OCI-LY7 (cell line): ENCODE data around the gene EVI5. TPM values are rescaled to one million over a fixed set of nuclear protein-coding genes. Genes with fewer than 3 reads are reported as not detected.

Source experiments
- BruUV-seq: library from RNA; stranded (reverse); fragments of 400-500 nt; replicated peaks from 2 replicates; lab custom pipeline; 2021; lab: Mats Ljungman, UMichigan
- CTCF ChIA-PET: fragments of 300-600 bp; sonication (Branson Sonifier 250); formaldehyde crosslinking; loops from one replicate; lab custom pipeline; 2022; ENCODE audit warnings: antibody characterized with exemption; ENCODE audit not compliant: unreplicated experiment; lab: Charles Lee
- POLR2A ChIA-PET: fragments of 300-600 bp; sonication (Branson Sonifier 250); formaldehyde crosslinking; loops from one replicate; lab custom pipeline; 2022; ENCODE audit warnings: antibody characterized with exemption; lab: Charles Lee
- DNase-seq: peaks from one replicate; pipeline ENCODE4 v3.0.0-alpha.2; 2015; ENCODE audit warnings: low spot score
- H2AFZ ChIP-seq: fragments of 200-600 bp; sonication (generic), shearing (Covaris generic); 2 replicates; pipeline ENCODE4 v1.6.1; 2014; ENCODE audit warnings: mild to moderate bottlenecking, antibody characterized with exemption, low read length, moderate library complexity
- H3K27ac ChIP-seq: fragments of 200-600 bp; sonication (generic); 2 replicates; pipeline ENCODE4 v1.5.1; 2014; ENCODE audit warnings: mixed run types, low read depth, mild to moderate bottlenecking, moderate library complexity, low read length, inconsistent platforms; ENCODE audit not compliant: poor library complexity, severe bottlenecking
- H3K36me3 ChIP-seq: fragments of 200-600 bp; sonication (generic); 2 replicates; pipeline ENCODE4 v1.6.1; 2014; ENCODE audit warnings: mild to moderate bottlenecking, antibody characterized with exemption, low read length, moderate library complexity, mixed read lengths; ENCODE audit not compliant: insufficient read depth
- H3K4me1 ChIP-seq: fragments of 200-600 bp; sonication (generic); 2 replicates; pipeline ENCODE4 v1.5.1; 2014; ENCODE audit warnings: mild to moderate bottlenecking, low read length; ENCODE audit not compliant: insufficient read depth, poor library complexity, severe bottlenecking
- H3K4me2 ChIP-seq: fragments of 200-600 bp; sonication (generic); 2 replicates; pipeline ENCODE4 v1.6.1; 2014; ENCODE audit warnings: mild to moderate bottlenecking, low read length
- H3K4me3 ChIP-seq: fragments of 200-600 bp; sonication (generic); 2 replicates; pipeline ENCODE4 v1.5.1; 2014; ENCODE audit warnings: mild to moderate bottlenecking, low read depth, low read length; ENCODE audit not compliant: poor library complexity, severe bottlenecking
- H3K79me2 ChIP-seq: fragments of 200-600 bp; sonication (generic); 2 replicates; pipeline ENCODE4 v1.6.1; 2016; ENCODE audit warnings: low read depth, mild to moderate bottlenecking, low read length, moderate library complexity, mixed read lengths; ENCODE audit not compliant: insufficient read depth
- H3K9me2 ChIP-seq: fragments of 200-600 bp; sonication (generic); 2 replicates; pipeline ENCODE4 v1.6.1; 2016; ENCODE audit warnings: mild to moderate bottlenecking, low read length, mixed read lengths; ENCODE audit not compliant: insufficient read depth
- H3K9me3 ChIP-seq: fragments of 200-600 bp; sonication (generic); 2 replicates; pipeline ENCODE4 v1.6.1; 2014; ENCODE audit warnings: mild to moderate bottlenecking, mixed run types, low read length, mixed read lengths
- H4K20me1 ChIP-seq: fragments of 200-600 bp; sonication (generic); 2 replicates; pipeline ENCODE4 v1.6.1; 2014; ENCODE audit warnings: mild to moderate bottlenecking, antibody characterized with exemption, low read length, moderate library complexity, mixed read lengths; ENCODE audit not compliant: insufficient read depth
- EZH2phosphoT487 ChIP-seq: fragments of 200-600 bp; sonication (generic); IDR thresholded peaks from 2 replicates; pipeline ENCODE4 v1.6.1; 2018; ENCODE audit warnings: low read depth, borderline replicate concordance, mild to moderate bottlenecking, mixed run types, antibody characterized with exemption, low read length, moderate library complexity, mixed read lengths
- intact Hi-C: fragments of 100-400 bp; cut with micrococcal nuclease; formaldehyde crosslinking; loops from one replicate; pipeline ENCODE4 v1.10.0; 2022; ENCODE audit not compliant: unreplicated experiment
- total RNA-seq, 2 experiments: library from RNA; depleted of rRNA in 1 of 2; stranded (reverse); fragments of >200 nt in 1 of 2; shearing (Covaris generic) in 1 of 2; gene quantifications; 2 replicates each; pipeline ENCODE4 v1.2.3, GENCODE V29; 2014 to 2022
- TF ChIP-seq, protein P1 (sequence below): fragments of 200-600 bp; sonication (generic); conservative IDR thresholded peaks from 2 replicates; pipeline ENCODE4 v1.5.1; 2014; ENCODE audit warnings: mild to moderate bottlenecking, antibody characterized with exemption, low read length, moderate library complexity, mixed read lengths

EVI5 gene
- total RNA-seq, 2 experiments from 2014 or later, result 15.1 to 27.8 TPM

- DNase-seq, result no peak
- Histone ChIP-seq H2AFZ (no peak overlapping the region), H3K79me2 (no peaks in the 10 kb centered on the region), H3K9me3 (no peaks in the 10 kb centered on the region), H4K20me1 (no peaks in the 10 kb centered on the region), H3K27ac (no peak overlapping the region), H3K4me2 (no peak overlapping the region), H3K9me2 (no peaks in the 10 kb centered on the region), H3K4me1 (no peaks in the 10 kb centered on the region), H3K4me3 (no peak overlapping the region), H3K36me3 (no peaks in the 10 kb centered on the region)
- intact Hi-C loops, result no loop called here
- no TSS peak for BruUV-seq
- ChIA-PET POLR2A (interaction anchor here (0.6 to 1.2 kb wide), 3 partner anchors 16 to 136 kb away, joined by 3 to 9 read pairs (median 8); no protein-coding TSS in a partner anchor), CTCF (interaction anchor here (1.0 kb wide), 1 partner anchor 62 kb away, joined by 3 read pairs; no protein-coding TSS in a partner anchor)
- no peak for TF ChIP-seq EZH2phosphoT487
- TF ChIP-seq, protein P1, sequence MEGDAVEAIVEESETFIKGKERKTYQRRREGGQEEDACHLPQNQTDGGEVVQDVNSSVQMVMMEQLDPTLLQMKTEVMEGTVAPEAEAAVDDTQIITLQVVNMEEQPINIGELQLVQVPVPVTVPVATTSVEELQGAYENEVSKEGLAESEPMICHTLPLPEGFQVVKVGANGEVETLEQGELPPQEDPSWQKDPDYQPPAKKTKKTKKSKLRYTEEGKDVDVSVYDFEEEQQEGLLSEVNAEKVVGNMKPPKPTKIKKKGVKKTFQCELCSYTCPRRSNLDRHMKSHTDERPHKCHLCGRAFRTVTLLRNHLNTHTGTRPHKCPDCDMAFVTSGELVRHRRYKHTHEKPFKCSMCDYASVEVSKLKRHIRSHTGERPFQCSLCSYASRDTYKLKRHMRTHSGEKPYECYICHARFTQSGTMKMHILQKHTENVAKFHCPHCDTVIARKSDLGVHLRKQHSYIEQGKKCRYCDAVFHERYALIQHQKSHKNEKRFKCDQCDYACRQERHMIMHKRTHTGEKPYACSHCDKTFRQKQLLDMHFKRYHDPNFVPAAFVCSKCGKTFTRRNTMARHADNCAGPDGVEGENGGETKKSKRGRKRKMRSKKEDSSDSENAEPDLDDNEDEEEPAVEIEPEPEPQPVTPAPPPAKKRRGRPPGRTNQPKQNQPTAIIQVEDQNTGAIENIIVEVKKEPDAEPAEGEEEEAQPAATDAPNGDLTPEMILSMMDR, result no peak
Measured at GRCh38 chr1:92567211-92567868, 217.6 kb downstream of the EVI5 start.

- DNase-seq, result no peak
- Histone ChIP-seq H3K4me1 (no peaks in the 10 kb centered on the region), H3K4me3 (no peak overlapping the region), H3K27ac (no peak overlapping the region), H3K79me2 (no peaks in the 10 kb centered on the region), H3K9me2 (no peaks in the 10 kb centered on the region), H3K36me3 (no peaks in the 10 kb centered on the region), H2AFZ (no peak overlapping the region), H3K4me2 (no peak overlapping the region), H4K20me1 (no peaks in the 10 kb centered on the region), H3K9me3 (no peaks in the 10 kb centered on the region)
- ChIA-PET CTCF (no interaction called here), POLR2A (interaction anchor here (0.7 kb wide), 3 partner anchors 200 to 1816 kb away, joined by 3 to 6 read pairs (median 3); no protein-coding TSS in a partner anchor)
- BruUV-seq, result no TSS peak
- intact Hi-C loops, result no loop called here
- TF ChIP-seq, protein P1, result no peak
- TF ChIP-seq EZH2phosphoT487, result no peak
Measured at GRCh38 chr1:92563457-92564216, 221.3 kb downstream of the EVI5 start.
